Gastroesophageal sphincter (tissue), 3 donors: ENCODE measurements around the gene PPP4R3A.

ENCODE experiments used
- EP300 ChIP-seq: sonication (generic); formaldehyde crosslinking; IDR thresholded peaks from one replicate; pipeline ENCODE4 v1.6.1; 2017; ENCODE audit warnings: antibody characterized with exemption, mild to moderate bottlenecking
- POLR2A ChIP-seq, 2 donors: fragments of 450-650 bp; IDR thresholded peaks; one replicate each; pipeline ENCODE4 v1.6.1; 2017; ENCODE audit warnings: antibody characterized with exemption in 2 of 2, mild to moderate bottlenecking in 2 of 2, moderate library complexity in 1 of 2
- POLR2AphosphoS5 ChIP-seq: sonication (generic); formaldehyde crosslinking; IDR thresholded peaks from one replicate; pipeline ENCODE4 v1.6.1; 2017; ENCODE audit warnings: antibody characterized with exemption
- TF ChIP-seq, protein P1 (sequence below), 4 experiments: fragments of 200-600 bp in 2 of 4; fragments of 450-650 bp in 2 of 4; sonication (generic) in 1 of 4; IDR thresholded peaks; one replicate each; pipeline ENCODE4 v1.5.1; 2017 to 2019; ENCODE audit warnings: antibody characterized with exemption in 4 of 4, mild to moderate bottlenecking in 2 of 4, moderate library complexity in 2 of 4

DNA sequence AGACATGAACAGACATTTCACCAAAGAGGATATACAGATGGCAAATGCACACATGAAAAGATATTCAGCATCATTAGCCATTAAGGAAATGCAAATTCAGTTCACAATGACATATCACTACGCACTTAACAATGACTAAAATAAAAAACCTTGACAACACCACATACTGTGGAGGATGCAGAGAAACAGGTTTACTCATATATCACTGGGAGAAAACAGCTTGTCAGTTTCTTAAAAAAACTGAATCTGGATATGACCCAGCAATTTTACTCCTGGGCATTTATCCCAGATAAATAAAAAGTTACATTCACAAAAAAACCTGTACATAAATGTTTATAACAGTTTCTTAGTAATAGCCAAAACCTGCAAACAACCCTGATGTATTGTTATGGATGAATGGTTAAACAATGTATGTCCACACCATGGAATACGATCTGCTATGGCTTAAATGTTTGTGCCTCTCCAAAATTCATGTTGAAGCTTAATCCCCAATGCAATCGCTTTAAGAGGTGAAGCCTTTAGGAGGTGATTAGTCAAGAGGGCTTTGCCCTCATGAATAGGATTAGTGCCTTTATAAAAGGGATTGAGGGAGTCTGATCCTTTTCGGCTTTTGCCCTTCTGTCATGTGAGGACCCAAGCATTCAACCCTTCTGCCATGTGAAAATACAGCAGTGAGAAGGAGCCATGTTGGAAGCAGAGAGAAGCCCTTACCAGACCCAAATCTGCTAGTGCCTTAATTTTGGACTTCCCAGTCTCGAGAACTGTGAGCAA is 36.0 kb upstream of the PPP4R3A start:
- TF ChIP-seq, protein P1, sequence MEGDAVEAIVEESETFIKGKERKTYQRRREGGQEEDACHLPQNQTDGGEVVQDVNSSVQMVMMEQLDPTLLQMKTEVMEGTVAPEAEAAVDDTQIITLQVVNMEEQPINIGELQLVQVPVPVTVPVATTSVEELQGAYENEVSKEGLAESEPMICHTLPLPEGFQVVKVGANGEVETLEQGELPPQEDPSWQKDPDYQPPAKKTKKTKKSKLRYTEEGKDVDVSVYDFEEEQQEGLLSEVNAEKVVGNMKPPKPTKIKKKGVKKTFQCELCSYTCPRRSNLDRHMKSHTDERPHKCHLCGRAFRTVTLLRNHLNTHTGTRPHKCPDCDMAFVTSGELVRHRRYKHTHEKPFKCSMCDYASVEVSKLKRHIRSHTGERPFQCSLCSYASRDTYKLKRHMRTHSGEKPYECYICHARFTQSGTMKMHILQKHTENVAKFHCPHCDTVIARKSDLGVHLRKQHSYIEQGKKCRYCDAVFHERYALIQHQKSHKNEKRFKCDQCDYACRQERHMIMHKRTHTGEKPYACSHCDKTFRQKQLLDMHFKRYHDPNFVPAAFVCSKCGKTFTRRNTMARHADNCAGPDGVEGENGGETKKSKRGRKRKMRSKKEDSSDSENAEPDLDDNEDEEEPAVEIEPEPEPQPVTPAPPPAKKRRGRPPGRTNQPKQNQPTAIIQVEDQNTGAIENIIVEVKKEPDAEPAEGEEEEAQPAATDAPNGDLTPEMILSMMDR (IDR thresholded peaks at IDR 0.05): no peak
- no peak for TF ChIP-seq POLR2AphosphoS5
- no peak for TF ChIP-seq EP300
- no peak for TF ChIP-seq POLR2A (IDR thresholded peaks at IDR 0.05)
